Hepatocyte (in vitro differentiated cells): ENCODE measurements around the gene SIGLEC9.

Experiments used
- CTCF ChIP-seq: fragments of 200-600 bp; sonication (generic); IDR thresholded peaks from 2 replicates; pipeline ENCODE4 v1.5.1; 2016; ENCODE audit warnings: antibody characterized with exemption, mild to moderate bottlenecking; ENCODE audit not compliant: poor library complexity
- EZH2 ChIP-seq: fragments of 200-600 bp; sonication (generic); IDR thresholded peaks from 2 replicates; pipeline ENCODE4 v1.6.1; 2016; ENCODE audit warnings: antibody characterized with exemption, mild to moderate bottlenecking, borderline replicate concordance
- EZH2phosphoT487 ChIP-seq: fragments of 200-600 bp; sonication (generic); IDR thresholded peaks from one replicate; pipeline ENCODE4 v1.6.1; 2018; ENCODE audit warnings: antibody characterized with exemption, mild to moderate bottlenecking, low read depth, moderate library complexity; ENCODE audit not compliant: unreplicated experiment, severe bottlenecking

DNA sequence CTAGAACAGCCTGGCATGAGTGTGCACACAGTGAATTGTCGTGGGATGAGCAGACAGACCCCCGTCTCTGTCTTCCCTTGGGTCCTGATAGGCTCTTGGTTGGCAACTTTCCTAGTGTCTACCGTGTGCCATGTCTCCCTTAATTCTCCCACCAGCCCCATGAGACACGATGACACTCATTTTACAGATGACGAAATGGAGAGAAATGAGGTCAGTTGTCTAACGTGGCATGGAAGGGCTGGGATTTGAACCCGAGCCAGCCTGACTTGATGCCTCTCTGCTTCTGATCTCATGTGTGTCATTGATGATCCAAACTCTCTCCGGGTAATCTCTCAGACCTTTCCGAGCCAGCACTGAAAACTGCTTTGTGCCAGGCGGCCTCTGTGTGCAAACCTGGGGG is 33.6 kb upstream of the SIGLEC9 start:
- no peak for TF ChIP-seq CTCF
- no peak for TF ChIP-seq EZH2phosphoT487
- no peak for TF ChIP-seq EZH2
